K562 (cell line): Measurements from ENCODE around the gene FKBP8. TPM values are rescaled to one million over a fixed set of nuclear protein-coding genes. Genes with fewer than 3 reads are reported as not detected.

Experiments
- BCOR ChIP-seq: fragments of 450-650 bp; IDR thresholded peaks from 2 replicates; pipeline ENCODE4 v1.6.1; 2016
- CAMTA2 ChIP-seq: fragments of 250-450 bp; sonication (Bioruptor Pico); conservative IDR thresholded peaks from 2 replicates; pipeline ENCODE4 v1.5.1; 2022
- CCNT2 ChIP-seq: IDR thresholded peaks from 2 replicates; pipeline ENCODE4 v1.6.1; 2011; ENCODE audit warnings: borderline replicate concordance, low read depth, mild to moderate bottlenecking, moderate library complexity, mixed read lengths, low read length; ENCODE audit not compliant: insufficient read length; ENCODE audit errors: extremely low read depth
- CEBPZ ChIP-seq: fragments of 150-350 bp; IDR thresholded peaks from 2 replicates; pipeline ENCODE4 v1.6.1; 2014; ENCODE audit warnings: low read depth, mild to moderate bottlenecking, low read length, borderline replicate concordance
- DNMT1 ChIP-seq: fragments of 450-650 bp; IDR thresholded peaks from 2 replicates; pipeline ENCODE4 v1.6.1; 2016; ENCODE audit warnings: antibody characterized with exemption, mild to moderate bottlenecking
- FOXP1 ChIP-seq: sonication (generic); formaldehyde crosslinking; IDR thresholded peaks from 2 replicates; pipeline ENCODE4 v1.8.0; 2022; ENCODE audit warnings: mild to moderate bottlenecking, missing genetic modification reagents
- HOXB6 ChIP-seq: fragments of 250-450 bp; sonication (Bioruptor Pico); IDR thresholded peaks from 2 replicates; pipeline ENCODE4 v1.5.1; 2022; ENCODE audit warnings: mild to moderate bottlenecking, borderline replicate concordance
- IRF2 ChIP-seq: sonication (generic); formaldehyde crosslinking; IDR thresholded peaks from 2 replicates; pipeline ENCODE4 v1.8.1; 2022; ENCODE audit warnings: mild to moderate bottlenecking, missing genetic modification reagents
- KLF1 ChIP-seq: fragments of 450-650 bp; IDR thresholded peaks from 2 replicates; pipeline ENCODE4 v1.6.1; 2016; ENCODE audit warnings: missing genetic modification characterization, missing compliant biosample characterization
- KLF10 ChIP-seq: fragments of 250-450 bp; sonication (Bioruptor Pico); IDR thresholded peaks from 2 replicates; pipeline ENCODE4 v1.6.1; 2021; ENCODE audit warnings: matching md5 sums
- MAFG ChIP-seq: fragments of 450-650 bp; conservative IDR thresholded peaks from 2 replicates; pipeline ENCODE4 v1.6.1; 2016; ENCODE audit warnings: missing genetic modification characterization, missing compliant biosample characterization
- MCM2 ChIP-seq: fragments of 450-650 bp; IDR thresholded peaks from 2 replicates; pipeline ENCODE4 v1.6.1; 2017; ENCODE audit warnings: low read depth, mild to moderate bottlenecking
- PRPF4 ChIP-seq: fragments of 200-400 bp; formaldehyde crosslinking; IDR thresholded peaks from one replicate; pipeline ENCODE4 v1.6.1; 2017; ENCODE audit warnings: low read length, low read depth, mild to moderate bottlenecking; ENCODE audit not compliant: insufficient read depth, poor library complexity, severe bottlenecking
- THRA ChIP-seq: fragments of 450-650 bp; IDR thresholded peaks from 2 replicates; pipeline ENCODE4 v1.6.1; 2017; ENCODE audit warnings: mild to moderate bottlenecking, moderate library complexity
- USF1 ChIP-seq: sonication (generic); formaldehyde crosslinking; IDR thresholded peaks from 2 replicates; pipeline ENCODE4 v1.9.0; 2022; ENCODE audit warnings: mild to moderate bottlenecking, missing genetic modification reagents
- ZMIZ1 ChIP-seq, 2 experiments: fragments of 150-350 bp in 1 of 2; IDR thresholded peaks; 2 replicates each; pipeline ENCODE4 v1.6.1; 2012 to 2016; ENCODE audit warnings: low read depth in 2 of 2, low read length in 2 of 2, mild to moderate bottlenecking in 1 of 2, moderate library complexity in 1 of 2
- ZNF140 ChIP-seq: fragments of 250-450 bp; sonication (Bioruptor Pico); IDR thresholded peaks from 2 replicates; pipeline ENCODE4 v1.8.0; 2021; ENCODE audit warnings: moderate library complexity, mild to moderate bottlenecking, inconsistent platforms
- ZNF224 ChIP-seq: sonication (generic); formaldehyde crosslinking; IDR thresholded peaks from 2 replicates; pipeline ENCODE4 v1.8.0; 2022; ENCODE audit warnings: mild to moderate bottlenecking, missing genetic modification reagents
- ZNF717 ChIP-seq: fragments of 250-450 bp; sonication (Bioruptor Pico); IDR thresholded peaks from 2 replicates; pipeline ENCODE4 v1.5.0; 2021
- ZNF830 ChIP-seq: fragments of 250-450 bp; sonication (Bioruptor Pico); IDR thresholded peaks from 2 replicates; pipeline ENCODE4 v1.5.0; 2021; ENCODE audit warnings: mild to moderate bottlenecking
- polyA plus RNA-seq, 8 experiments: library from polyadenylated mRNA; depleted of rRNA in 4 of 8; stranded (reverse) in 5 of 8; unstranded in 3 of 8; fragments of >200 nt; fragmentation: Nextera tagmentation in 2 of 8; fragmentation: Illumina TruSeq in 1 of 8; extraction: Ambion mirVana in 2 of 8; extraction: Trizol in 1 of 8; gene quantifications; 2 replicates each; pipeline versions ENCODE4 v1.2.1 to v1.2.3, GENCODE V29; 2011 to 2014; ENCODE audit warnings: inconsistent platforms in 1 of 8, missing spikeins in 1 of 8
- total RNA-seq, 7 experiments: library from RNA; depleted of rRNA in 6 of 7; stranded (reverse); fragments of >200 nt in 6 of 7; fragmentation: Illumina TruSeq in 2 of 7; extraction: Trizol in 2 of 7; gene quantifications; 2 replicates each; pipeline versions ENCODE4 v1.2.1 to v1.2.3, GENCODE V29; 2011 to 2021; ENCODE audit warnings: low replicate concordance in 1 of 7

Gene FKBP8
- total and polyA plus RNA-seq, 9 of the 15 experiments (the other 6 are each of a cell fraction or from before 2014, with no cell fraction given), result 0.46 to 236 (median 104) TPM

- TF ChIP-seq ZMIZ1 (IDR thresholded peaks at IDR 0.05; ENCODE audit: low read depth in 2 of 2, low read length in 2 of 2) (no peak), ZNF140 (CRISPR knock-in tag) (no peak), CAMTA2 (CRISPR knock-in tag) (no peak), THRA (no peak), FOXP1 (0 out of 2 replicates have a peak, but pooled peaks have one; percentile 43), PRPF4 (no peak), ZNF224 (CRISPR knock-in tag) (no peak), IRF2 (CRISPR knock-in tag) (no peak), HOXB6 (CRISPR knock-in tag) (no peak), BCOR (no peak), MCM2 (no peak), ZNF830 (CRISPR knock-in tag) (no peak), CCNT2 (peak; percentile 79), ZNF717 (CRISPR knock-in tag) (no peak), USF1 (CRISPR knock-in tag) (peak; percentile 82), KLF1 (peak; percentile 49; the same call in 1 of the 2 replicates), KLF10 (CRISPR knock-in tag) (no peak), MAFG (tag) (peak; percentile 41; the same call in 1 of the 2 replicates), DNMT1 (no peak), CEBPZ (no peak)
Observed at GRCh38 chr19:18522124-18522861, 21.1 kb downstream of the FKBP8 start (continued).
